B cell (primary cell): Measurements from ENCODE around the gene TLR4. TPM values are rescaled to one million over a fixed set of nuclear protein-coding genes. Genes with fewer than 3 reads are reported as not detected.

Experiments used
- ATAC-seq: fragments of 200-7000 bp; cut with Tn5 transposase; one replicate; pipeline ENCODE4 v1.10.0; 2021; ENCODE audit warnings: low read depth, mild to moderate bottlenecking, moderate number of reproducible peaks, moderate library complexity
- CTCF ChIA-PET: fragments of 350-600 bp; sonication (Branson Sonifier 250); formaldehyde crosslinking; loops from one replicate; lab custom pipeline; 2021; ENCODE audit warnings: antibody characterized with exemption, inconsistent platforms; lab: Charles Lee
- POLR2A ChIA-PET: fragments of 350-600 bp; sonication (Branson Sonifier 250); formaldehyde crosslinking; loops from one replicate; lab custom pipeline; 2021; ENCODE audit warnings: antibody characterized with exemption; lab: Charles Lee
- DNase-seq: peaks from one replicate; pipeline ENCODE4 v3.0.0; 2013
- H2AFZ ChIP-seq: 2 replicates; pipeline ENCODE4 v1.6.1; 2012; ENCODE audit warnings: mild to moderate bottlenecking, low read depth, low read length; ENCODE audit not compliant: insufficient read depth, poor library complexity, severe bottlenecking
- H3K27ac ChIP-seq, 2 donors: 1 replicate in 1 of 2; 2 replicates in 1 of 2; pipeline ENCODE4 v1.5.1; 2012 to 2013; ENCODE audit warnings: low read length in 2 of 2, mild to moderate bottlenecking in 2 of 2, moderate library complexity in 1 of 2
- H3K27me3 ChIP-seq, 4 experiments: fragments of 200-600 bp in 1 of 4; sonication (generic) in 1 of 4; replicated peaks in 1 of 4; 1 replicate in 2 of 4; 2 replicates in 2 of 4; pipeline versions ENCODE4 v1.6.1 to v1.7.0; 2013 to 2016; ENCODE audit warnings: low read length in 3 of 4, mild to moderate bottlenecking in 2 of 4, mixed read lengths in 1 of 4, moderate library complexity in 1 of 4; ENCODE audit not compliant: insufficient read depth in 4 of 4, control insufficient read depth in 3 of 4; ENCODE audit errors: control extremely low read depth in 1 of 4
- H3K36me3 ChIP-seq, 2 experiments: replicated peaks in 1 of 2; 1 replicate in 1 of 2; 2 replicates in 1 of 2; pipeline versions ENCODE4 v1.6.1 to v1.7.1; 2013; ENCODE audit warnings: low read length in 1 of 2; ENCODE audit not compliant: insufficient read depth in 2 of 2, control insufficient read depth in 1 of 2; ENCODE audit errors: control extremely low read depth in 1 of 2, extremely low read depth in 1 of 2
- H3K4me1 ChIP-seq, 2 donors: fragments of 200-600 bp in 1 of 2; sonication (generic) in 1 of 2; 1 replicate in 1 of 2; 2 replicates in 1 of 2; pipeline versions ENCODE4 v1.5.1 to v1.6.1; 2013 to 2017; ENCODE audit warnings: low read length in 2 of 2; ENCODE audit not compliant: control insufficient read depth in 2 of 2, insufficient read depth in 2 of 2
- H3K4me2 ChIP-seq: replicated peaks from 2 replicates; pipeline ENCODE3; 2012; ENCODE audit warnings: mild to moderate bottlenecking, low read depth, low read length; ENCODE audit not compliant: poor library complexity, severe bottlenecking
- H3K4me3 ChIP-seq, 5 experiments: fragments of 200-600 bp in 1 of 5; sonication (generic) in 1 of 5; 1 replicate in 3 of 5; 2 replicates in 2 of 5; pipeline versions ENCODE4 v1.5.1 to v1.7.0; 2011 to 2016; ENCODE audit warnings: low read length in 4 of 5, mild to moderate bottlenecking in 4 of 5, low read depth in 2 of 5, control low read depth in 1 of 5, moderate library complexity in 1 of 5; ENCODE audit not compliant: insufficient read depth in 1 of 5; ENCODE audit errors: control extremely low read depth in 1 of 5, extremely low read depth in 1 of 5
- H3K79me2 ChIP-seq: fragments of 200-600 bp; sonication (generic); one replicate; pipeline ENCODE4 v1.6.0; 2016; ENCODE audit warnings: low read length; ENCODE audit not compliant: control insufficient read depth, insufficient read depth
- H3K9ac ChIP-seq: fragments of 200-600 bp; sonication (generic); 2 replicates; pipeline ENCODE4 v1.6.1; 2017; ENCODE audit warnings: mild to moderate bottlenecking, low read length, moderate library complexity
- H3K9me3 ChIP-seq, 3 donors: one replicate each; pipeline versions ENCODE4 v1.6.1 to v1.7.1; 2013; ENCODE audit warnings: low read length in 2 of 3; ENCODE audit not compliant: control insufficient read depth in 2 of 3, insufficient read depth in 1 of 3; ENCODE audit errors: control extremely low read depth in 1 of 3
- H4K20me1 ChIP-seq: 2 replicates; pipeline ENCODE4 v1.6.0; 2012; ENCODE audit warnings: mild to moderate bottlenecking, low read length; ENCODE audit not compliant: insufficient read depth, control insufficient read depth, poor library complexity, severe bottlenecking
- H3K27ac Mint-ChIP-seq: one replicate; pipeline ENCODE4 v1.8.0; 2021; ENCODE audit warnings: mixed read lengths
- H3K27me3 Mint-ChIP-seq: one replicate; pipeline ENCODE4 v1.8.0; 2021; ENCODE audit warnings: mixed read lengths
- H3K4me1 Mint-ChIP-seq: one replicate; pipeline ENCODE4 v1.8.0; 2021; ENCODE audit warnings: mixed read lengths
- H3K4me3 Mint-ChIP-seq: one replicate; pipeline ENCODE4 v1.8.0; 2021; ENCODE audit warnings: mixed read lengths
- H3K9me3 Mint-ChIP-seq: one replicate; pipeline ENCODE4 v1.8.0; 2022; ENCODE audit warnings: mixed read lengths; ENCODE audit not compliant: insufficient read depth
- EZH2 ChIP-seq: IDR thresholded peaks from 2 replicates; pipeline ENCODE4 v1.6.1; 2012; ENCODE audit warnings: borderline replicate concordance, low read depth, mild to moderate bottlenecking, moderate library complexity, low read length; ENCODE audit not compliant: insufficient read depth, poor library complexity, severe bottlenecking
- WGBS: methylation state at CpG from one replicate; pipeline ENCODE4 v1.1.5; 2013; ENCODE audit warnings: missing lambda C conversion rate; ENCODE audit not compliant: insufficient coverage; 5-methylcytosine and 5-hydroxymethylcytosine counted together
- intact Hi-C: fragments of 100-400 bp; cut with micrococcal nuclease; formaldehyde crosslinking; loops from one replicate; pipeline ENCODE4 v1.10.0; 2022
- polyA plus RNA-seq: library from polyadenylated mRNA; depleted of rRNA; stranded (reverse); fragments of >200 nt; gene quantifications from 2 replicates; pipeline ENCODE4 v1.2.3, GENCODE V29; 2012
- total RNA-seq, 2 donors: library from RNA; stranded (reverse); fragments of 120-200 nt in 1 of 2; gene quantifications; 1 replicate in 1 of 2; 2 replicates in 1 of 2; pipeline versions ENCODE4 v1.2.3 to v1.2.4, GENCODE V29; 2013 to 2022
- TF ChIP-seq, protein P1 (sequence below): fragments of 200-600 bp; IDR thresholded peaks from one replicate; pipeline ENCODE4 v1.8.0; 2022; ENCODE audit warnings: antibody characterized with exemption, mild to moderate bottlenecking

TLR4 gene
- total and polyA plus RNA-seq, 2 donors (not counting 1 experiment from before 2014, with no cell fraction given): 0.51 to 3.7 TPM

- H3K9ac ChIP-seq: no peak overlapping the region
- H4K20me1 ChIP-seq: no peaks in the 10 kb centered on the region
- ChIA-PET POLR2A (no interaction called here), CTCF (interaction anchor here (2.2 kb wide), 1 partner anchor 11 kb away, joined by 6 read pairs; no protein-coding TSS in a partner anchor)
- no peaks in the 10 kb centered on the region for H3K9me3 Mint-ChIP-seq
- no peak overlapping the region for H3K4me2 ChIP-seq
- intact Hi-C loops: no loop called here
- no peaks in the 10 kb centered on the region for H3K9me3 ChIP-seq
- H3K27me3 Mint-ChIP-seq: peaks cover 23% of the 10 kb centered on the region
- no peak overlapping the region for H3K27ac ChIP-seq
- DNase-seq (no peak), ATAC-seq (no peak)
- no peak for TF ChIP-seq EZH2
- TF ChIP-seq, protein P1, sequence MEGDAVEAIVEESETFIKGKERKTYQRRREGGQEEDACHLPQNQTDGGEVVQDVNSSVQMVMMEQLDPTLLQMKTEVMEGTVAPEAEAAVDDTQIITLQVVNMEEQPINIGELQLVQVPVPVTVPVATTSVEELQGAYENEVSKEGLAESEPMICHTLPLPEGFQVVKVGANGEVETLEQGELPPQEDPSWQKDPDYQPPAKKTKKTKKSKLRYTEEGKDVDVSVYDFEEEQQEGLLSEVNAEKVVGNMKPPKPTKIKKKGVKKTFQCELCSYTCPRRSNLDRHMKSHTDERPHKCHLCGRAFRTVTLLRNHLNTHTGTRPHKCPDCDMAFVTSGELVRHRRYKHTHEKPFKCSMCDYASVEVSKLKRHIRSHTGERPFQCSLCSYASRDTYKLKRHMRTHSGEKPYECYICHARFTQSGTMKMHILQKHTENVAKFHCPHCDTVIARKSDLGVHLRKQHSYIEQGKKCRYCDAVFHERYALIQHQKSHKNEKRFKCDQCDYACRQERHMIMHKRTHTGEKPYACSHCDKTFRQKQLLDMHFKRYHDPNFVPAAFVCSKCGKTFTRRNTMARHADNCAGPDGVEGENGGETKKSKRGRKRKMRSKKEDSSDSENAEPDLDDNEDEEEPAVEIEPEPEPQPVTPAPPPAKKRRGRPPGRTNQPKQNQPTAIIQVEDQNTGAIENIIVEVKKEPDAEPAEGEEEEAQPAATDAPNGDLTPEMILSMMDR: no peak
- no peak overlapping the region for H2AFZ ChIP-seq
- no peaks in the 10 kb centered on the region for H3K36me3 ChIP-seq
- H3K27me3 ChIP-seq: peaks cover 0 to 12% (median 7%) of the 10 kb centered on the region in 4 experiments
- H3K79me2 ChIP-seq: no peaks in the 10 kb centered on the region
- H3K4me1 Mint-ChIP-seq: peaks cover 12% of the 10 kb centered on the region
- peaks cover 3 to 5% of the 10 kb centered on the region in 2 donors for H3K4me1 ChIP-seq
- H3K4me3 Mint-ChIP-seq: no peak overlapping the region
- no peak overlapping the region for H3K27ac Mint-ChIP-seq
- H3K4me3 ChIP-seq: no peak overlapping the region
- WGBS: no CpG with 5 or more reads among the region's 2 CpGs
Observed at GRCh38 chr9:117725426-117725887, 21.3 kb downstream of the TLR4 start.

- ChIA-PET POLR2A (no interaction called here), CTCF (no interaction called here)
- peaks cover 32% of the 10 kb centered on the region for H3K27me3 Mint-ChIP-seq
- no peak overlapping the region for H3K27ac ChIP-seq
- no peak overlapping the region for H3K4me2 ChIP-seq
- no peak for ATAC-seq
- 100% methylated on average over 1 of the region's 2 CpGs for WGBS
- H4K20me1 ChIP-seq: no peaks in the 10 kb centered on the region
- TF ChIP-seq, protein P1: no peak
- TF ChIP-seq EZH2: no peak
- no peaks in the 10 kb centered on the region for H3K36me3 ChIP-seq
- intact Hi-C loops: no loop called here
- peaks cover 0 to 5% (median 0%) of the 10 kb centered on the region in 4 experiments for H3K27me3 ChIP-seq
- H3K27ac Mint-ChIP-seq: no peak overlapping the region
- no peak overlapping the region for H2AFZ ChIP-seq
- no peaks in the 10 kb centered on the region for H3K9me3 ChIP-seq
- no peaks in the 10 kb centered on the region for H3K9me3 Mint-ChIP-seq
- H3K4me3 ChIP-seq: no peak overlapping the region
- peaks cover 8% of the 10 kb centered on the region for H3K4me1 Mint-ChIP-seq
- no peak overlapping the region for H3K4me3 Mint-ChIP-seq
- no peak for DNase-seq
- peaks cover under 1 to 4% of the 10 kb centered on the region in 2 donors for H3K4me1 ChIP-seq
- no peaks in the 10 kb centered on the region for H3K79me2 ChIP-seq
- H3K9ac ChIP-seq: no peak overlapping the region
Observed at GRCh38 chr9:117729375-117729774, 25.2 kb downstream of the TLR4 start.
